Adrenal gland (tissue), 5 donors: ENCODE data around the gene AP2A1.

Experiments used
- POLR2A ChIP-seq, 2 donors: fragments of 450-650 bp; IDR thresholded peaks; one replicate each; pipeline ENCODE4 v1.6.1; 2017; ENCODE audit warnings: antibody characterized with exemption in 2 of 2, mild to moderate bottlenecking in 2 of 2, moderate library complexity in 1 of 2
- TF ChIP-seq, protein P1 (sequence below), 6 experiments: fragments of 450-650 bp in 4 of 6; fragments of 200-600 bp in 2 of 6; sonication (generic) in 1 of 6; IDR thresholded peaks; 1 replicate in 5 of 6; 2 replicates in 1 of 6; pipeline versions ENCODE4 v1.5.1 to v1.8.0; 2016 to 2021; ENCODE audit warnings: antibody characterized with exemption in 6 of 6, mild to moderate bottlenecking in 2 of 6, moderate library complexity in 1 of 6
- donor health status: DM: no; HTN: no; CAD: no.

DNA sequence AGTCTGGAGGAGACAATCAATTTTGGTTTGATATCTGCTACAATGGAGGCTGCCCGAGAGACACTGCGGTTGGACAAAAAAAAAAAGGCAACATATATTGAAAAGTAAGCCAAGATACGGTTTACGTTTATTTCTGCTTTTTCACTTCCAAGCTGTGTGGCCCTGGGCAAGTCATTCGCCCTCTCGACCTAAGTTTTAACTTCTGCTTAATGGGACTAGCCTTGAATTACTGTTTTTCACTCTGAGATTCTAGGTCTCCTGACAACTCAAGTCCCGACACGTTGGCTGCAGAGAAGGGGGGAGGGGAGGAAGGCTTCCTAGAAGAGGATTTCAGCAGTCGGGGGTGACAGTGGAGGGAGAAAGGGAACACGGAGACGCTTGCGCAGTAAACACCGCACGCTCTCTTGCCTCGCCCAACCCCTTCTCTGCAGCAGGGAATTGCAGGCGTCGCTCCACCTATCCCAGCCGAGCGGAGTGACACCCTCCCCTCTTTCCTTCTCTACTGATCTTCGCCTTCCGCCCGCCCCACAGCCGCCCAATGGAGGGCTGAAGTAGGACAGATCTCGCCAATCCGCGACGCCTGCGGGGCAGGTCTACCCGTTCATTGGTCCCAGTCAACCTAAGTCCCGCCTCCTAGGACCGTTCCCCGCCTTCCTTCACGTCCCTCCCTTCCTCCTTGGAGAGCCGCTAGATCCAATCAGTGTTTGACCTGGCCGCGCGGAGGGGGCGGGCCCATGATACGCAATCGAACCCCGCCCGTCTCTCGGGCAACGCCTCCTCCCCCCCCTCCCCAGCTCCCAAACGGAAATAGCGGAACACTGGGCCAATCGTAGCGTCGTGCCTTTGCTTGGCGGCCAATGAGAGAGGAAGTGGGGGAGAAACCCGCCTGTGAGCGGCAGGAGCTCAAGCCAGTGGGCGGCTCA lies 533 bp upstream of the AP2A1 start:
- TF ChIP-seq, protein P1, sequence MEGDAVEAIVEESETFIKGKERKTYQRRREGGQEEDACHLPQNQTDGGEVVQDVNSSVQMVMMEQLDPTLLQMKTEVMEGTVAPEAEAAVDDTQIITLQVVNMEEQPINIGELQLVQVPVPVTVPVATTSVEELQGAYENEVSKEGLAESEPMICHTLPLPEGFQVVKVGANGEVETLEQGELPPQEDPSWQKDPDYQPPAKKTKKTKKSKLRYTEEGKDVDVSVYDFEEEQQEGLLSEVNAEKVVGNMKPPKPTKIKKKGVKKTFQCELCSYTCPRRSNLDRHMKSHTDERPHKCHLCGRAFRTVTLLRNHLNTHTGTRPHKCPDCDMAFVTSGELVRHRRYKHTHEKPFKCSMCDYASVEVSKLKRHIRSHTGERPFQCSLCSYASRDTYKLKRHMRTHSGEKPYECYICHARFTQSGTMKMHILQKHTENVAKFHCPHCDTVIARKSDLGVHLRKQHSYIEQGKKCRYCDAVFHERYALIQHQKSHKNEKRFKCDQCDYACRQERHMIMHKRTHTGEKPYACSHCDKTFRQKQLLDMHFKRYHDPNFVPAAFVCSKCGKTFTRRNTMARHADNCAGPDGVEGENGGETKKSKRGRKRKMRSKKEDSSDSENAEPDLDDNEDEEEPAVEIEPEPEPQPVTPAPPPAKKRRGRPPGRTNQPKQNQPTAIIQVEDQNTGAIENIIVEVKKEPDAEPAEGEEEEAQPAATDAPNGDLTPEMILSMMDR (IDR thresholded peaks at IDR 0.05), result peak in 1 of 6 experiments; percentile 14
- peak; percentile 72 to 89 for TF ChIP-seq POLR2A (IDR thresholded peaks at IDR 0.05)
